ENCODE results near the gene ZFYVE28.
"Not testable (repeated sequence)": the region's sequence is repeated elsewhere in the genome, so short reads cannot be mapped to it uniquely, and the experiment has no call there.

Gene ZFYVE28

DNA sequence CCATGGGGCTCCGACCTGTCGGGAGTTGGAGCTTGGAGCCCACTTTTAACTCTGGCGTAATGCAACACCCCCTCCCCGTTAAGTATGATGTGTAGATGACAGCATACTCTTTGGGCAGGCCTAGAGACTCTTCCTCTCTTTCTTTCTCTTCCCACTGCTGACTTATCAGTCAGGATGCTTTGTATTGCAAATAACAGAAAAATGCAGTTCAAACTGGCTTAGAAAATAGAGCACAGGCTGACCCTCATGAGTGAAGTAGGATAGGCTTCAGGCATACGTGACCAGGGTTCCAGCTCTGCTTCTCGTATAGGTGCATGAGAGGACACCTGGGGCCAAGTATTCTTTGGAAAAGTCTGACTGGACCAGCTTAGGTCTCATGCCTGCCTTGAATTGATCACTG is 27.1 kb upstream of the ZFYVE28 start:
- no peak for DNase-seq

- no peak for DNase-seq
Measured at GRCh38 chr4:2445130-2445529, 26.7 kb upstream of the ZFYVE28 start.

- DNase-seq: no peak
Measured at GRCh38 chr4:2443956-2444740, 25.7 kb upstream of the ZFYVE28 start.

GRCh38 chr4:2443061-2443730 is 24.8 kb upstream of the ZFYVE28 start:
- DNase-seq: no peak

DNA sequence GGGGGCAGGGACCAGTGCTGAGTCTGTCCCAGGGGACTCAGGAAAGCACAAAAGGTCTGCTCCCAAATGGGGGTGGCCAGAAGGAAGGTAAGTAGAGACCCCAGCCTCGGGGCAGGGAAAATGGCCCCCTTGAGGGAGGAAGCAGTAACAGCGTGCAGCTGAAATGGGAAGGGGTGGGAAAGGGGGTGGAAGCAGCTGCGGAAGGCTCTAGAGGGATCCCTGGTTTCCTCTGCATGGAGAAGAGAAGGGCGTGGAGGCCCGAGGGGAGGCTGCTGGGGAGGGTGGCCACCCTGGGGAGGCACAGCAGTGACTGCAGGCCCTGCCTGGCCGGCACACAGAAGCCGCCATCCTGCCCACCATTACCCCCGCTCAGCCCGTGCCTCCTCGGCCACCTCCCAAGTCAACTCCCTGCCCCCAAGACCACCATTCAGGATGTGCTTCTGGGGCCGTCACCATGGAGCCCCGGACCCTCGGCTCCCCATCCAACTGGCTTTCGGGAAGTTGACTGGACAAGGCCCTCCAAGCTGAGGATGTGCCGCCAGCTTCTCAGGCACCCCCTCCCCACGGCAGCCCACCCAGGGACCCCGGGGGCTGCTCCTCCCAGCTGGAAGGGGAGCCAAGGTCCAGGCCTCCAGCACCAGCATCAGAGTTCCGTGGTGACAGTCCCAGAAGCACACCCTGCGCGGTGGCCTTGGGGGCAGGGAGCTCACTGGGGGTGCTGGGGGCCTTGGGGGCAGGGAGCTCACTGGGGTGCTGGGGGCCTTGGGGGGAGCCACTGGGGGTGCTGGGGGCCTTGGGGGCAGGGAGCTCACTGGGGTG is 23.9 kb upstream of the ZFYVE28 start:
- DNase-seq: no peak

DNA sequence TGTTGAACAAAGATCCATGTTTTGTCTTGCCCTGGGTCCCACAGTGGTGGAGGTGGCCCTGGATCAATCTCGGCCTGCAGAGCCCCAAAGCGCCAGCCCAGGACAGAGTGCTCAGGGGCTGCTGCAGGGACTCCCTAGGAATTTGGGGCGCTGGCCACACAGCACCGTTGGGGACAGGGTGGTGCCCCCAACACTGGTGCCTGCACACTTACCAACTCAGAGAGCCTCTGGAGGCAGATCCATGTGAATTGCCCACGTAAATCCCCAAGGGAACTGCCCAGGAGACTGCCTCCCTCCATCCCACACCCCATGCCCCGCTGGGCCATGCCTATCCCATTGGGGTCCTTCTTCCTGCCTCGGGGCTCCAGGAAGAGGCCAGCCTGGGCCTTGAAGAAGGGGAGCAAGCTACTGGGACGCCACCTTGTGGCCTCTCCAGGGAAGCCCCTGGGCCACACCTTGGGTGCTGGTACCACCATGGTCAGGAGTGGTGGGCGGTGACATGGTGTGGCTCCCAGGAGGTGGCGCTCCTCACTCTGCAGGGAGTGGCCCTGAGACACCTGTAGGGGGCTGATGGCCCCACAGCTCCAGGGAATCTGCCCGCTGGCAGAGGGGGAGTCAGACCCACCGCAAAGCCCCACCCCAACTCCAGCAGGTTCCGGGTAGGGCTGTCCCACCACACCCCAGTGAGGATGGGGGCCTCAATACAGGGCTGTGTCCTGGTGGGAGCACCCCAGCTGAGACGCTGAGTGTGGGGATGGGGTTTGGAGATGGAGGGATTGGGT is 23.1 kb upstream of the ZFYVE28 start:
- peak; percentile 65 for DNase-seq

GRCh38 chr4:2438822-2439718 is 20.6 kb upstream of the ZFYVE28 start:
- DNase-seq: no peak

DNA sequence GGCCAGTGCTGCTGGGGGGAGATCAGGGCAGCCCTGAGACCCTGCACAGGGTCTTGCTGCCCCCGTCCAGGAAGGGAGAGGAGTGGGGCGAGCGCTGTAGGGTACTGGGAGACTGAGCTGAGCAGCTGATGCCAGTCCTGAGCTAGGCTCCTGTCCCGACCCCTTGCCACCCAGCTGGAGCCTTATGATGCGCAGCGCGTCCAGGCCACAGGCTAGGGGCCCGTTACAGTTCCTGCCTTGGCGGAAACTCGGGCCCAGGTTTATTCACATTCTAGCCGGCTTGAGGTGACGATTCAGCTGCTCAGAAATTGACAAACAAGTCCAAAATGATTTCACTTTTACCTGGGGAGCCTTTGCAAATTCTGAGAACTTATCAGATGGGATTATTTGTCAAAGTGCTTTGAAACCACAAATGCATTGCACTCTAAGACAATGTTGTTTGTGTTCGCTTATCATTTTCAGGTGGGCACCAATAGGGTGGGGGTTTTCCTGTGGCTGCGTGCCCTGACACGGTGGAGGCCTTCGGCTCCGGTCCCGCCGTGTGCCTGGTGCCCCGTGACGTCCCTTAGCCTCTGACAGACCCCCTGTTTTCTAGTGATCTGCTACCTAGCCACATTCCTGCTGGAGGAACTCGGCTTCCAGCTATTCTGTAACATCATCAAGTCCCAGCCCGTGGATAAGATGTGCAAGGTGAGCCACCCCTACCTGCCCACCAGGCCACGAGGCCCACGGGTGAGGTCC is 19.2 kb upstream of the ZFYVE28 start:
- DNase-seq: no peak

DNA sequence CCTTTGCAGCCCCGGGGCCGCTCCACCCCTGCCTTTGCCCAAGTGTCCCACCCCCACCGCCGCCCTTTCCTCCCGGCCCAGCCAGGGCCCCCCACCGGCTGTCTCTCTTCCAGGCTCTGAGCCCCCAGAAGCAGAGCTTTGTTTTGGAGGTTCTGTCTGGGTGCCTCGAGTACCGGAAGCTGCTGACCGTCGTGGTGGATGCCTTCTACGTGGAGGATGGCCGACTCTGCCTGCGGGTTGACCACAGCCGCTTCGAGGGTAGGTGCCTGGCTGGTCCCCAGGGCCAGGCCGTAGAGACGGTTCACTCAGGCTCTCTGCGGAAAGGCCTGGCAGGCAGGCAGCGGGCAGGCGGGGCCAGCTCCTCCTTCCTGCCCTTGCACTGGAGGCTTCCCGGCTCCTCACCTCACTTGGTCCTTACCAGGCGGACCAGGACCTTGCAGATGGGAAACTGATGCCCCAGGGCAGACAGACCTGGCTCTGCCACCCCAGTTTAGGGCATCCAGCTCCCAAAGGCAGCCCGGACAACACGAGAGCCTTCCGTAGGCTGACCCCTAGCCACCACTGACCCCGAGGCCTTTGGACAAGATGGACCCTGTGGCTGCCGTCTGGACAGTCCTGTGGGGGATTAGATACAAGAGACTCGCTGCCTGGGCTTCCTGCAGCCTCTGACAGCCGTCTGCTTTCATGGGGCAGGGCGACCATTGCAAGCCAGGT is 18.5 kb upstream of the ZFYVE28 start:
- DNase-seq: no peak

DNA sequence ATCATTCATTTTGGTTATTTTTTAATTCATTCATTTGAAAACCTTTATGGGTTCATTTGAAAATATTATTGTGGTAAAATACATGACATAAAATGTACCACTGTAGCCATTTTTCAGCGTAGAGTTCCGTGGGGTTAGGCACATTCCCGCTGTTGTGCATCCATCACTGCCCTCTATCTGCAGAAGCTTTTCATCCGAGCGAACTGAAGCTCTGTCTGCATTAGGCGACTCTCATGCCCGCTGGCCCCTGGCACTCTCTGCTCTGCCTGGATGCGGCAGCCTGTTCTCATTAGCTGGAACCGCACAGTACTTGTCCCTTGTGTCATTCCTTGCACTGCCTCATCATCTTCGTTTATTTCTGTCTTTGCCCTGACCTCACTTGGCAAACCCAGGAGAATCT is 17.9 kb upstream of the ZFYVE28 start:
- DNase-seq: no peak

GRCh38 chr4:2434420-2434819 is 16.0 kb upstream of the ZFYVE28 start:
- DNase-seq: no peak

DNA sequence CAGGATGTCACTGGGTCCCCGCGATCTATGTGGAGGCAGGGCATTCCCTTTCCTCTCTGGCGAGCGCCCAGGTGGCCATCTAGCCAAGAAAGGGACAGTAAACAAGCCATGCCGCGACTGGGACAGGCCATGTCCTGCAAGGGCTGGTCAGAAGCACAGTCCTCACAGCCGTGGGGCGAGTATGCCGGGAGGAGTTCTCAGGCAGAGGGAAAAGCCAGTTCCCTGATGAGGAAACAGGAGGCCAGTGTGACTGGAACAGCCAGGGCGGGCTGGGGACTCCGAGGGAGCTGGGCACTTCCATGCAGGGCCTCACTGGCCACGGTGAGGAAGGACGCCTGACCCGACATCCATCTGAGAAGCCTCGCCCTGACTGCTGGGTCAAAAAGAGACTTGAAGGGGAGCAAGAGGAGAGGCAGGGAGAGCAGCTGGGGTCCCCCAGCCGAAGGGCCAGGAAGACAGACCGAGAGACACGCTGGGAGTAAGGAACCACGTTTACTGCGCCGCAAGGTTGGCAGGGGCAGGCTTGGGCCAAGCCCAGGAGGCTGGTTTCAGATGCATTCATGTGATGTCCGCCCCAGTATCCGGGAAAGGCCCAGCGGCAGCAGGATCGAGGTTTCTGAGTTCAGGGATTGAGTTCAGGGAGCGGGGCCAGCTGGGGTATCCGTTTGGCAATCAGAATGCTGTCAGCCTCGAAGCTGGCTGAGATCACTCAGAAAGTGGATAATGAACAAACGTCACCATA is 15.3 kb upstream of the ZFYVE28 start:
- DNase-seq: no peak

DNA sequence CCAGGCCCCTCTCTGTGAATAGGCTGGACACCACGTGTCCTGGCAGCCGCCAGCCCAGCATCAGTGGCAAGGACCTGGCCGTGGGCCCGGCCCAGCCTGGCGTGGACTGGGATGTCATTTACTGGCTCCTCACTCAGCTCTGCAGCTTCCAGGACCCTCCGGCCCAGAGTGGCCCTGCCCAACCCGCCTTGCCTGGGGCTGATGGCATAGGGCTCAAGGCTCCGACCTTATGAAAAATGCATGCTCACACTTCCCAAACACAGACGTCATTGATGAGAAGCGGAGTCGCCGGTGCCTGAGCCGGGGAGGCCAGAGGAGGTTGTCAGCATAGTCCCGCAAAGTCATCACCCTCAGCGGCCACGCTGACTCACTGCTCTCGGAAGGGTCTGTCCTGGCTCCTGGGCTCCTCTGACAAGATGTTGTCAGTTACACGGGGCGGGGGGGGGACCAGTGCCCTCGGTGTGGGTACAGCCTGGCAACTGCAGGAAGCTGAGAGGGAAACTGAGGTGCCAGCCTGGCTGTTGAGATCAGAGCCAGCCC is 14.6 kb upstream of the ZFYVE28 start:
- no peak for DNase-seq

- DNase-seq: no peak
Measured at GRCh38 chr4:2432004-2432403, 13.6 kb upstream of the ZFYVE28 start.

DNA sequence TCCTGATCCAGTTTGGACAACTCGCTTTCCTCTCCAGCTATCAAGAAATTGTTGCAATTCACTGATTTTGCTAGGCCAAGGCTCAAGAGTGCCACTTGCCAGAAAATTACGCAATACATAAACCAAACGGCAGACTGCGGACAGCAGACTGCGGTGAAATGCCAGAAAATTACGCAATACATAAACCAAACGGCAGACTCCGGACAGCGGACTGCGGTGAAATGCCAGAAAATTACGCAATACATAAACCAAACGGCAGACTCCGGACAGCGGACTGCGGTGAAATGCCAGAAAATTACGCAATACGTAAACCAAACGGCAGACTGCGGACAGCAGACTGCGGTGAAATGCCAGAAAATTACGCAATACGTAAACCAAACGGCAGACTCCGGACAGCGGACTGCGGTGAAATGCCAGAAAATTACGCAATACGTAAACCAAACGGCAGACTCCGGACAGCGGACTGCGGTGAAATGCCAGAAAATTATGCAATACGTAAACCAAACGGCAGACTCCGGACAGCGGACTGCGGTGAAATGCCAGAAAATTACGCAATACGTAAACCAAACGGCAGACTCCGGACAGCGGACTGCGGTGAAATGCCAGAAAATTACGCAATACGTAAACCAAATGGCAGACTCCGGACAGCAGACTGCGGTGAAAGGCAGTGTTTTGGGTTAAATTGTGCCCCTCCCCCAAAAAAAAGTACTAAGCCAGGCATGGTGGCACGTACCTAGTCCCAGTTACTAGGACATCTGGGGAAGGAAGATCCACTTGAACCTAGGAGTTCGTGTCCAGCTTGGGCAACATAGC is 11.7 kb upstream of the ZFYVE28 start:
- DNase-seq: not testable (repeated sequence)

DNA sequence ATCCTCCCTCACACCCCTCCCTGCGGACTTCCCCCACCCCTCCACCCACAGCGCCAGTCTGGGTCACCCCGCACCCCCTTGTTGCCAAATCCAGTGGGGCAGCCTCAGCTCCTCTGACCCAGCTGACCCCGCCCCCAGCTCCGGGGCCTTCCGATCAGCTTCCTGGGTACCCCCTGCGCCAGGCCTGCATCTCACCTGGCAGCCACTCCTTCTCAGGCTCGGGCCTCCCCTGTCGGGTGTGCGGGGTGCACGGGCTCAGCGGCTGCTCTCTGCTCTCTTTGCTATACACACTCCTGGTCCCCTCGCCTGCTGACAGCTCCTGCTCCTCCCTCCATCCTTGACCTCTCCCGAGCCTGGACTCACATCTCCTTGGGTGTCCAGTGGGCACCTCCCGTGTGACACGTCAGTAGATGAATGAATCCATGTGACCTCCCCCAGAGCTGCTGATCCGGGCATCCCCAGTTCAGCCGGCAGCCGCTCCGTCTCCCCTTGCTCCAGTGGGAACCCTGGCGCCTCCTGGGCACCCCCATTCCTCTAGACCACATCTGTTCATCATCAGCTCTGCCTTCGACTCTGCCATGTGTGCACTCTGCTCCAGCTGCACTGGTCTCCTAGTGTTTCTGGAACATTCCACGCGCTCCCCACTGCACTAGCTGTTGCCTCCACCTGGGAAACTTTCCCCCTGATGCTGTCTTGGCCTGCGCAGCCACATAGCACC is 10.2 kb upstream of the ZFYVE28 start:
- no peak for DNase-seq
